ENCODE measurements around the gene PAPPA. TPM values are rescaled to one million over a fixed set of nuclear protein-coding genes. Genes with fewer than 3 reads are reported as not detected.

The PAPPA gene
- total and polyA plus RNA-seq, 8 donors: 0.45 to 11.7 (median 1.9) TPM

GRCh38 chr9:116238776-116239340 lies 85.3 kb downstream of the PAPPA start:
- H3K4me1 ChIP-seq: no peaks in the 10 kb centered on the region
- TF ChIP-seq CTCF (IDR thresholded peaks at IDR 0.05): no peak
- no peak for TF ChIP-seq POLR2AphosphoS5 (IDR thresholded peaks at IDR 0.05)
- TF ChIP-seq POLR2A (IDR thresholded peaks at IDR 0.05): no peak
- no peak for TF ChIP-seq EP300 (IDR thresholded peaks at IDR 0.05)
- H3K4me3 ChIP-seq: no peak overlapping the region
- no peak overlapping the region for H3K27ac ChIP-seq
- intact Hi-C loops (cut with DNase I; ENCODE audit: low total_unique reads): no loop called here
- 73 to 88% (median 76%) methylated on average over 1 of the region's 1 CpG for WGBS, 5 donors
- no peak for DNase-seq
- no peaks in the 10 kb centered on the region for H3K36me3 ChIP-seq
- no peaks in the 10 kb centered on the region for H3K9me3 ChIP-seq
- no peaks in the 10 kb centered on the region for H3K27me3 ChIP-seq

- H3K4me1 ChIP-seq: no peaks in the 10 kb centered on the region
- no peak overlapping the region for H3K27ac ChIP-seq
- H3K9me3 ChIP-seq: no peaks in the 10 kb centered on the region
- H3K4me3 ChIP-seq: no peak overlapping the region
- H3K36me3 ChIP-seq: no peaks in the 10 kb centered on the region
- TF ChIP-seq CTCF (IDR thresholded peaks at IDR 0.05) (no peak), EP300 (IDR thresholded peaks at IDR 0.05) (no peak), POLR2A (IDR thresholded peaks at IDR 0.05) (no peak), POLR2AphosphoS5 (IDR thresholded peaks at IDR 0.05) (no peak)
- intact Hi-C loops (cut with DNase I; ENCODE audit: low total_unique reads): no loop called here
- 32 to 72% (median 60%) methylated on average over 1 of the region's 1 CpG for WGBS, 5 donors
- DNase-seq: no peak
- no peaks in the 10 kb centered on the region for H3K27me3 ChIP-seq
Measured at GRCh38 chr9:116243708-116244107, 90.1 kb downstream of the PAPPA start.

- 74 to 89% (median 82%) methylated on average over 1 of the region's 1 CpG for WGBS, 5 donors
- no peak for DNase-seq
- Histone ChIP-seq H3K4me3 (no peak overlapping the region), H3K9me3 (no peaks in the 10 kb centered on the region), H3K27ac (no peak overlapping the region), H3K4me1 (no peaks in the 10 kb centered on the region), H3K27me3 (no peaks in the 10 kb centered on the region), H3K36me3 (no peaks in the 10 kb centered on the region)
- intact Hi-C loops (cut with DNase I; ENCODE audit: low total_unique reads): no loop called here
- TF ChIP-seq EP300 (IDR thresholded peaks at IDR 0.05) (no peak), POLR2A (IDR thresholded peaks at IDR 0.05) (no peak), CTCF (IDR thresholded peaks at IDR 0.05) (no peak), POLR2AphosphoS5 (IDR thresholded peaks at IDR 0.05) (no peak)
Measured at GRCh38 chr9:116247284-116247683, 93.7 kb downstream of the PAPPA start.

GRCh38 chr9:116247791-116248374 lies 94.3 kb downstream of the PAPPA start:
- no peak overlapping the region for H3K27ac ChIP-seq
- H3K4me1 ChIP-seq: no peaks in the 10 kb centered on the region
- H3K27me3 ChIP-seq: no peaks in the 10 kb centered on the region
- no peaks in the 10 kb centered on the region for H3K36me3 ChIP-seq
- 37 to 49% (median 43%) methylated on average over 2 of the region's 2 CpGs for WGBS, 5 donors
- no peak for DNase-seq
- no peak for TF ChIP-seq POLR2A (IDR thresholded peaks at IDR 0.05)
- TF ChIP-seq EP300 (IDR thresholded peaks at IDR 0.05): no peak
- TF ChIP-seq POLR2AphosphoS5 (IDR thresholded peaks at IDR 0.05): no peak
- TF ChIP-seq CTCF (IDR thresholded peaks at IDR 0.05): no peak
- no peak overlapping the region for H3K4me3 ChIP-seq
- H3K9me3 ChIP-seq: no peaks in the 10 kb centered on the region
- intact Hi-C loops (cut with DNase I; ENCODE audit: low total_unique reads): no loop called here
